ENCODE measurements around the gene SPRED2.

DNA sequence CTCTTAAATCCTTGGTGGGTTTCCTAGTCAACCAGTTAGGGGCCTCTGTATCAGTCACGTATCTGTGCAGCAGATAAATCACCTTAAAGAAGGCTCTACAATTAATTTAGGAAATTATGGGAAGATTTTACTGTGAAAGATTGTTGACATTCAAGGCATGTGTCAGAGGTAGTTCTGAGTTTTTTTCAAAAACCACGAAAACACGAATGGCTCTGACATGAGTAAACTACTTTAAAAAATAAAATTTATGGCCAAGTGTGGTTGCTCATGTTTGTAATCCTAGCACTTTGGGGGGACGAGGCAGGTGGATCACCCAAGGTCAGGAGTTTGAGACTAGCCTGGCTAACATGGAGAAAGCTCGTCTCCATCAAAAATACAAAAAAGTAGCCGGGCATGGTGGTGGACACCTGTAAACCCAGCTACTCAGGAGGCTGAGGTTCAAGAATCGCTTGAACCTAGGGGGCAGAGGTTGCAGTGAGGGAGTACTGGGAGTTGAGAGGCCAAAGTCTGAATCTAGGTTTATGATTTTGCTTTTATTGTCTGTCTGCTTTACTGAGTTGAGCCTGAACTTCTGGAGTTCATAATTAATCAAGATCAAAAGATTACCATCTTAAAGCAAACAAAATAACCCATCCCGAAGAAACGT lies 77.1 kb downstream of the SPRED2 start:
- TF ChIP-seq CTCF (IDR thresholded peaks at IDR 0.05) (no peak), EP300 (IDR thresholded peaks at IDR 0.05) (no peak), POLR2A (IDR thresholded peaks at IDR 0.05) (no peak)

All from tibial nerve (tissue), 4 donors.